ENCODE data around the gene CRYBA1.
"Not testable (repeated sequence)": the region's sequence is repeated elsewhere in the genome, so short reads cannot be mapped to it uniquely, and the experiment has no call there.

CRYBA1 gene

DNA sequence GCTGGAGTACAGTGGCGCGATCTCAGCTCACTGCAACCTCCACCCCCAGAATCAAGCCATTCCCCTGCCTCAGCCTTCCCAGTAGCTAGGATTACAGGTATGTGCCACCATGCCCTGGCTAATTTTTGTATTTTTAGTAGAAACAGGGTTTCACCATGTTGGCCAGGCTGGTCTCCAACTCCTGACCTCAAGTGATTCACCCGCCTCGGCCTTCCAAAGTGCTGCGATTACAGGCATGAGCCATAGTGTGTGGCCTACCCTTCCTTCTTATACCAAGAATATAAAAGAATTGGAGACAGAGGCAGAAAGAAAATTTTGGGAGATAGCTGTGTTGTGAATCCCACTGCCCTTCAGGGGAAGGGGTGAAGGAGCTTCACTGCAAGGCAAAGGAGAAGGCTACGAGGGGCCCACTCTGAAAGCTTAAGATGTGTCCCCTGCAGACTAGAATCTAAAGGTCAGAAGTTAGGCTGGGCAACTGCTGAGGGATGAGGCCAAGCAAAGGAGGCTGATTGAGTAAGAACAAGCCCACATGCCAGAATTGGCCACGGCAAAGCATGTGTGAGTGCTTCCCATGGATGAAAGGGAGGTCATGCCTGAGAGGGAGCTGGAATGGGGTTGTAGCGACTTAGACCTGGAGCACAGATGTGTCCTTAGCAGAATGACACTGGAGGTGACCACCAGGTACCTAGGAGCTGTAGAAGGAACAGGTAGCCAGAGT is 8.4 kb upstream of the CRYBA1 start:
- no peak for DNase-seq

DNA sequence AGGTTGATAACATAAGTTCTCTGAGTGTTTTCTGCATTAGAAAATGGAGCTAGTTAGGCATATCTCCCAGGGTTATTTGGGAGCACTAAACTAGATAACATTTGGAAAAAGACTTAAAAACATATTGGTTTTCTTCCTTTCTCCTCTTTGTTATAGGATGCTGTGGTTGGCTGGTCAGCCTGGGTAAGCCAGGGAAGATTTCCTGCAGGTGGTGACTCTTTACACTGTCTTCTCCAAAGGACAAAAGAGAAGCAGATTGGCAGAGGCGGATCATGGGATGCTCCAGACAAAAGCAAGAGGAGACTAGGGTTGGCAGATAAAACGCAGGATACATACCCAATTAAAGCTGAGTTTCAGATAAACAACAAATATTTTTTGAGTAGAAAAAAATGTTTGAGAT is 6.2 kb upstream of the CRYBA1 start:
- DNase-seq, result no peak

DNA sequence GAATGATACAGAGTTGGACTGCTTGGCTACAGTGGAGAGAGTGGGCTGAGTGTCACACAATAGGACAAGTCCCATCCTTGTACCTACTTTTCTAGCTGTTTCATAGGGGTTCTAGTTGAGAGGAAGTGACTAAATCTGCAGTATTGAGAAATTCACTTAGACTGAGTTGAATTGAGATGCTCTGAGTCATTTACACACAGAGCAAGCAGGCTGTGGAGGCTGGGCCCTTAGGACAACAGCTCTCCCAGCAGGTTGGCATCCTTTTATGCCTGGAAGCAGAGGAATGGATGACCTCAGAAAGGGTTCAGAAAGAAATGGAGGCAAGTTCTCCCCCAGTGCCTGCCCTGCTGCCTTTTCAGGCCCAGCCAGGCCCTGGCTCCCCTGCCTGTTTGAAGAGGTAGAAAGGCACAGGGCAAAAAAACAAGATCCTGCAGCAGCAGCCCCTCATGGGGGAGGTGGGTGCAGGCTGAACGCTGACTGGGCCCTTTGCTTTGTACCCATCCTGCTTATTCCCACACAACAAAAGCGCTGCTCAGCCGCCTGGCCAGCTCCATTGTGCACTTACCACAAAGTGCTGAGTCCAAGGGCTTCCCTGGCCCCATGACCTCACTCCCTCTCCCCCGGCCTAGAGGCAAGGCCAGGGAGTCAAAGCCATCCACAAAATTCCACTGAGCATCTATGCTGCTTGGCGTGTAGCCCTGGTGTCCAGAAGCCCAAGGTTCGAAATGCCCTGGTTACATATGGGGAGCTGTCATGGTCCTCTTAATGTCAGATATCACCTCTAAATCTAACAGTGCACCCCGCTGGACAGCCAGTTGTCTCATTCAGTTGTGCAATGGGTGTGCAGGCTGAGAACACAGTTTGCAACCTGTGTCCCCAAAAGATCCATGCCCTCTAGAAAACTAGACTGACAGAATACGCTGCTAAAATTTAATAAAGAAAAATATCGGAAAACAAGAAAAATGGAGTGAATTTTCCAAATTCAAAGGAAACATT is 5.4 kb upstream of the CRYBA1 start:
- no peak for DNase-seq

DNA sequence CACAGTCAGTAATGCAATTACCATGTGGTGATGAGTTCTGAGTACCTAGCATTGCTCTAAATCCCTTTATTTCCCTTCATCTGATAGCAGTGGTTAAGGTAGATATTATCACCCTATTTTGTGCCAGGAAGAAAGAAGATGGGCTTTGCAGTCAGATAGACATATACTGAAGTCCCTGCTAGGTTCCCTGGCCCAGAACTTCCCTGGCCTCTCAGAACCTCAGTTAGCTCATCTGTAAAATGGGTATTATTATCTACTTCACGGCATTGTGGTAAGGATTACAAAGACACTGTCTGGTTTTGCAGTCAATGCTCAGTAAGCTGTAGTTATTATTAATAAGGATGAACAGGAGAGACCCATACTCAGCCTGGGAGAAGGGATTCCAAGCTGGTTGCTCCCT is 4.6 kb upstream of the CRYBA1 start:
- DNase-seq, result no peak

DNA sequence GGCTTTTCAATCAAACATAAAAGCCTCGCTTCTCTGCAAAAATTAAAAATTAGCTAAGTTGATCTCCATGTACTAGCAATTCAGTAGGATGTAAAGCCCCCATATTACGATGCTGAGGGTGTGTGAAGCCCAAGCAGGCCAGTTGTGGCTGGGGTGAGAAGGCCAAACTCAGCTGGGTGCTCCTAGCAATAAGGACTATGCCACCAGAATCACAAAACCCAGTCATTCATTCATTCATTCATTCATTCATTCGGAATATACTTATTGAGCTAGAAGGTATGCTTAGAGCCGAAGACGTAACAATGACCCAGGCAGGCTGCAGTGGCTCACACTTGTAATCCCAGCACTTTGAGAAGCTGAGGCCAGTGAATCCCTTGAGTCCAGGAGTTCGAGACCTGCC is 3.9 kb upstream of the CRYBA1 start:
- DNase-seq, result no peak

DNA sequence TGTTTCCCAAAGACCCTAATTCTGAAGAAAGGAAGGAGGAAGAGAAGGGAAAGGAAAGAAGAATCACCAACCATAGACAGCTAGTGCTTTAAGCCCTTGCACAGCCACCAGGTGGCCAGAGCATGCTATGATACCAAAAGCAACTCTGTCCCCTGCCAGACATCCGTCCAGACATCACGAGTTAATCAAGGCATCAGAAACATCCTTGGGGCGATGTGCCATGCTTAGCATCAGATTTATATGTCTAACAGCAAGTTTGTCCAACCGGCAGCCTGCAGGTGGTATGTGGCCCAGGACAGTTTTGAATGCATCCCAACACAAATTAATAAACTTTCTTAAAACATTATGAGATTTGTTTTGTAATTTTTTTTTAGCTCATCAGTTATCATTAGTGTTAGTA is 2.9 kb upstream of the CRYBA1 start:
- no peak for DNase-seq

DNA sequence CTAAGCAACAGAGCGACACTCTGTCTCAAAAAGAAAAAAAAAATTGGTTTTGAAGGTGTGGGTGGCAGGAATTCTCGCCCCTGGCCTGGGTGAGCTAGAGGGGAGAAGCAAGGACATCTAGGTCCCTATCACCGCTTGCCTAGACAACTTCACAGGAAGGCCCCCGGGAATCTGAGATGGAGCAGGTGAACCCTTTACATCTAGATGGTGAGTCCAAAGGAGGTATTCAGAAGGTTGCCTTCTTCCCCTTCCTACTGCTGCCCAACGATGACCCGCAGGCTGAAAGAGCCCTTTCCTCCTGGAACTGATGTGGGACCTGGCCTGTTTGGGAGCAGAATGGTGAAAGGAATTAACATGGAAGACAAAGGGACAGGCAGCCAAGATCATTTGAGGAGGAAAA is 1.3 kb upstream of the CRYBA1 start:
- DNase-seq, result no peak

DNA sequence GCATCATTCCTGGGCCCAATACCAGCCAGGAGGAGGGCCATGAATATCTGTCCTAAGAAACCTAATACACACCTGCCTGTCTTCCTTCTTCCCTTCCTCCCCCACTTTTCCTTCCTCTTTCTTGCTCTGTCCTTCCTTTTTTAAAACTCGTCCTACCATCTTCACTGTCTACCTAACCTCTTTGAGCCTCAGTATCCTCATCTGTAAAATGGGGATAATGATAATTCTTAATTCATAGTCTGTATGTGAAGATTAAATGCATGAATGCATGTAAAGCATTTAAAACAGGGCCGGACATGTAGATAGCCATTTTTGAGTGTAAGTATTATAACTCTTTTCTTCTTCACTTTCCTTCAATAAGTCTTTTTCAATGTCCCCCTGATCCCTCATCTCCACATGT is 560 bp downstream of the CRYBA1 start:
- no peak for DNase-seq

DNA sequence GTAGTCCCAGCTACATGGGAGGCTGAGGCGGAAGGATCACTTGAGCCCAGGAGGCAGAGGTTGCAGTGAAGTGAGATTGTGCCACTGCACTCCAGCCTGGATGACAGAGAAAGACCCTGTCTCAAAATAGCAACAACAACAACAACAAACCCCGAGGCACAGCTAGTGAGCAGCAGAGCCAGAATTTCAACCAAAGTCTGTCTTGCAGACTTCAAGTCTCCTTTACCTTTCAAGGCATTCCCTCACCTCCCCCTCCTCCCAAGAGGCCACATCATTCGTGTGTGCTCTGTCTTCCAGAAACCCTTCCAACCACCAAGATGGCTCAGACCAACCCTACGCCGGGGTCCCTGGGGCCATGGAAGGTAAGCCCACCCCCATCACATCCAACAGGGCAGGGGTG is 2.2 kb downstream of the CRYBA1 start:
- DNase-seq, result no peak

DNA sequence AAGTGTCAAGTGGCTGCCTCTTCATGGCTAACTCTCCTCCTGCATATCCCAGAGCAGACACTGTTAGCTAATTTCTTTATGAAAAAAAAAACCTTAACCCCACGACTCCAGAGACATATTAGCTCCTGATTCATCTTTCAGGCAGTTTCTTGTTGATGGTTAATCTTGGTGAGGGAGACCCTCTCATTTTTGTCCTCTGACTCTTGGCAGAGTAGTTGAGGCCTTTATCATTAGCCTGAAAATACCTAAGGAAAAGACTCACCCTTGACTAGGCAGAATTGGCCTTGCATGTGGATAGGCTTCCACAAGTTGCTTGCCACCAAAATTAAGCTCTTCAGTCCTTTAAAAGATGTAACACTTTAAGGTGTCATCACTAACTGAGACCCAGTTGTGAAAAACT is 4.0 kb downstream of the CRYBA1 start:
- DNase-seq, result no peak

DNA sequence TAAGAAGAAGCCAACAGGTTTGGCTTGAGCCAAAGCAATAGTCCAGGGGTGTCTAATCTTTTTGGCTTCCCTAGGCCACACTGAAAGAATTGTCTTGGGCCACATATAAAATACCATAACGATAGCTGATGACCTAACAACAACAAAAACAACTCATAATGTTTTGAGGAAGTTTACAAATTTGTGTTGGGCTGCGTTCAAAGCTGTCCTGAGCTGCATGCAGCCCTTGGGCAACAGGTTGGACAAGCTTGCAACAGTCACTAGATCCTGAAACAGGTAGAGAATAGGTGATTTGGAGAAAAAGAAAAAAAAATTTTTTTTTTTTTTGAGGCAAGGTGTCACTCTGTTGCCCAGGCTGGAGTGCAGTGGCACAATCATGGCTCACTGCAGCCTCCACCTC is 4.5 kb downstream of the CRYBA1 start:
- no peak for DNase-seq

DNA sequence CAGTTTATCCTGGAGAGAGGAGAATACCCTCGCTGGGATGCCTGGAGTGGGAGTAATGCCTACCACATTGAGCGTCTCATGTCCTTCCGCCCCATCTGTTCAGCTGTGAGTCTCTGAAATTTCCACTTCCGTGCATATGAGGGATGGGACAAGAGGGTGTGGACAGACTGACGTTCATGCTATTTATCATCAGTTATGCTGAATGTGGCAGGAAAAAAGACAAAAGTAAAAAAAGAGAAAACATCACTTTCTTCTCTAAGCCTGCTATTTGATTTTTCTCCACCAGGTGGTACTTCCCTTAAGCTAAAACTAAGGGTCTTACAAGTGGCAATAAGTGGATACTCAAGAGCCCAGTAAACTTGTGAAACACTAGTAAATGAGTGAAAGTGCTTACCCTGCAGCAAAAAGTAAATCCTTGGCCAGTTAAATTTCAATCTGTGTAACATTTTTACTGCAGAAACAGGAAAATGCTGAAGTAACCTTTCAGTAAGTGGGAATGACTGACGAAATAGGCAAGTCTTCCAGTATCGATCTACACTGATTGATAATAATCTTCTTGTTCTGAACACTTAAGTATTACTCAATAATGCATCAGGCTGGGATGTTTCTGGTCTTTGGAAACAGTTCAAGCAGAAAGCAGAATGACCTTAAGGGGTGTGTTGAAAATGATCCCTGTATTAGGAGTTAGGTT is 5.6 kb downstream of the CRYBA1 start:
- DNase-seq, result no peak

DNA sequence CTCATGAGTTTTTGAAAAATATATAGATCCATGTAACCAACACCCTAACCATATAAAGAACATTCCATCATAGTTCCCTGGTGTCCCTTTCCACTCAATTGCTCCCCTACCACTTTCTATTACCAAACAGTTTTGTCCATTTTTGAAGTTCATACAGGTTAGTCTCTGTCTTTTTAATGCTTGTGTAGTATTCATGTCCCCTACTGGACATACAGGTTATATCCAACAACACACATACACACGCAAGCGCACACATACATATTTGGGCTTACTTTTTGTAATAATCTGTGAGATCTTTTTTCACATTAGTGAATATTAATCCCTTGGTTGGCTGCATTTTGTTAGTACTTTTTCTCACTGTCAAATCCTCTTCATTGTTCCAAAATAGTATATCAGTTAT is 6.4 kb downstream of the CRYBA1 start:
- DNase-seq, result no peak

DNA sequence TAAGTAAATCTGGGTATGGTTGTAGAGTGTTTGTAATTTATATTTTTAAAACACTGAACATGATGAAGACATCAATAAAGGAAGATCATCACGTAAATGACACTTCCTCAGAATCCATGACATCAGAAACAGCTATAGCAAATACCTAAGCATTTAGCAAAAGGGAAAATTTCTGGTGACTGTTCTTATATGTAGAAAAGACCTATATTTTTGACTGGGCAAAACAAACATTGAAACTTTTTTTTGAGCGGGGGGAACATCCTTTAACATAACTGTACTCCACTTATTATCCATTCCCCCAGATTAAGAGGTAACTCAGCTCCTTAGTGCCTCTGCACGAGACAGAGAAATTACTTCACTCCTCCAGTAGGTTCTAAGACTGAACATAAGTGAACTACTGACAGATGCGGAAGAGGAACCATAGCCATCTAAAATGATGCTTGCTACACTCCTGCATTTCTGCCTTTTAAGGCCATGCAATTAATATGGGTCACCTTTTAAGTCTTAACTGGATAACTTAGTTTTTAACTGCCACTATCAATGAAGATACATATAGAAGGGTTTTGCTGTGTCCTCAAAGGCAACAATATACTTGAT is 9.4 kb downstream of the CRYBA1 start:
- no peak for DNase-seq

DNA sequence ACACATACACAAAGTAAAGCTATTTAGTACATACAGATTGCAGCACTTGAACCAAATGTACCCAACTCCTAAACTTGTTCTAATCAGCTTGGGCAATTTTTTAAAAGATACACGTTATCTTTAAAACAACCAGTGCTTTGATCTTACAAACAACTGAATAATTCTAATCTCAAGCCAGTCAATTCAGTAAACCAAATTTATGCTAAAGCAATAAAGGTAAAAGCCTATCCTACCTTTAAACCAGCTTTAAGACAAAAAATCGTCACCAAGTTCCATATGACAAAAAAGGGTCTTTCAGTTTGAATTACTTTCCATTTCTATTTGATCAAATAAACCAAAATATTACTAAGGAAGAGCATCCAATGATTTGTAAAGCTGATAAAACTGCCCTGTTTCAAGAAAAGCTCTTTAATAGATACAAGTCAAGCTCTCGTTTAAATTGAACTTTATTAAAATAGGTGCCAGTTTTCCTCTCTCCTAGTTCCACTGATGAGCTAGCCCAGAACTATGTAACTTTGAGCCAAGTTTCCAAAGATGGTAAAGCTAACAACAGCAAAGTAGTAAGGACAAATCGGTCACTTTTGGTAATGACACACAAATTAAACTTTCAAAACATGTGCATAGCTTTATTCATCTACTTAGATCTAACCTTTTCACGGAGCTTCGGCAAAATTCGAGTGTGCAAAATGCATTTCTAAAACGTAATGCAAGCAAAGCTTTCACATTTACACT is 10.2 kb downstream of the CRYBA1 start:
- DNase-seq, result no peak

DNA sequence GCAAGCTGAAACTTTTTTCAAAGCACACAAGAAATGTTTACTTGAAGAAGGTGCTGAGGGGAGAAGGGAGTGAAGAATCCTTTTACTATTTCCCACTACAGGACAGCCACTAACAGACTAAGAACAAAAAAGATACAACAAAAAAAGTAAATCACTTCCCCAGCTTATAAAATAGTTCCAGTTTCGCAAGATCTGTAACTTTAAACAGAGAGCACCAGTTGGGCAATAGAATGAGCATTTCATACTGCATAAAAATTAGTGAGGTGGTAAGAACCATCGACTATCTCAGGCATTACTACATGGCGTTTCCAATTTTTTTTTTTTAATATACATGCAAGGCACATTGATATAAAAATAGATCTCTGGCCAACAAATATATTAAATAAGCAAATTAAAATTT is 11.1 kb downstream of the CRYBA1 start:
- no peak for DNase-seq

DNA sequence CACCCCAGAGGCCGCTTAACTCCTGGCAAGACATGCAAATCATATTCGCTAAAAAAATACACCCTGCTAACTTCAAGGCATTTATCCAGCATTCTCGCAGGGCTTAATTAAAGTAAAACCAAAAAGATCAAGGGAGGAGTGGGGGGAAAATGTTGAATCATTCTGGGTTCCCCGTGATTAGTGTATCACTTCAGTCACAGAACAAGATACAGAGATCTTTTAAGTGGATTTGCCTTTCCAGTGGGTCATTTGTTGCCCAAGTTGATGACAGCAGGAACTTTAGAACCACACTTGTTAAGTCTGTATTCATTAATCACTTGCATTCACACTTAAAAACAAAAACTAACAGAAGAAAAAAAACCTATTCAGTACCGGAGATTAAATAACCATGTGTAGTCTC is 17.3 kb downstream of the CRYBA1 start:
- DNase-seq, result no peak

DNA sequence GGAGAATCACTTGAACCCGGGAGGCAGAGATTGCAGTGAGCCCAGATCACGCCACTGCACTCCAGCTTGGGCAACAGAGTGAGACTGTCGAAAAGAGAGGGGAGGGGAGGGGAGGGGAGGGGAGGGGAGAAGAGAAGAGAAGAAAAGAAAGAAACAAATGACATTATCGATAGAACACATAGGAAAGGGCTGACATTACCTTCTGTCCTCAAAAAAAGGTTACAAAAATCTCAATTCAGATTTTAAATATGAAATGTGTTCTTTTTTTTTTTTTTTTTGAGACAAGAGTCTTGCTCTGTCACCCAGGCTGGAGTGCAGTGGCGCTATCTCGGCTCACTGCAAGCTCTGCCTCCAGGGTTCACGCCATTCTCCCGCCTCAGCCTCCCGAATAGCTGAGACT is 25.3 kb downstream of the CRYBA1 start:
- not testable (repeated sequence) for DNase-seq

DNA sequence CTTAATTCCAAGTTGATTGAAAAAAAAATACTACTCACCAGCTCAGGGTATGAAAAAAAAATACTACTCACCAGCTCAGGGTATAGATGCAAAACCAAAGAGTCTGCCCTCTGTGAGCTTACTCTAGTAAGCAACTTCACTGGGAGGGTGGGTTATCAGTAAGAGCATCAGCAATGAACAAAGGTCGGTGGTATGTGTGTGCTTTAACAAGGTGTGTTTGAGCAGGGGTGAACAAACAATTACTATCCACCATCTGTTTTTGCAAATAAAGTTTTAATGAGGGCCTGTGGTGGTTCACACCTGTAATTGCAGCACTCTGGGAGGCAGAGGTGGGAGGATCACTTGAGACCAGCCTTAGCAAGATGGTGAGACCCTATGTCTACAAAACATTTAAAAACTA is 27.3 kb downstream of the CRYBA1 start:
- no peak for DNase-seq

DNA sequence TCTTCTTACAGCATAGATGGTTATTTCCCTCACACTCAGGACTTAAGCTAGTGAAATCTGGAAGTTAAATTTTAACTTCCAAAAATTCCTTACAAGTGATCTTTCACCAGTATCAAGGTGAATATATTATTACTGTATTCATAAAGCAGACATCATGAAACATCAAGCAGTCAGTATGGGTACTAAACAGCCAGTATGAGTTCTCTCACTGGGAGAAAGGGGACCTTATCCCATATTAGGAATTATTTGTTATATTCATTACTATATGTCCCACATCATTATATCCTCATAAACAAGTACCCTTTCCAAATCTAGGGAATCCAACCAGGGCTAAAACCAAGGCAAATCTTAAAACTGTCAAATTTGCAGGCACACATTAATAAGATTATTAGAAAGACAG is 32.0 kb downstream of the CRYBA1 start:
- DNase-seq, result no peak

DNA sequence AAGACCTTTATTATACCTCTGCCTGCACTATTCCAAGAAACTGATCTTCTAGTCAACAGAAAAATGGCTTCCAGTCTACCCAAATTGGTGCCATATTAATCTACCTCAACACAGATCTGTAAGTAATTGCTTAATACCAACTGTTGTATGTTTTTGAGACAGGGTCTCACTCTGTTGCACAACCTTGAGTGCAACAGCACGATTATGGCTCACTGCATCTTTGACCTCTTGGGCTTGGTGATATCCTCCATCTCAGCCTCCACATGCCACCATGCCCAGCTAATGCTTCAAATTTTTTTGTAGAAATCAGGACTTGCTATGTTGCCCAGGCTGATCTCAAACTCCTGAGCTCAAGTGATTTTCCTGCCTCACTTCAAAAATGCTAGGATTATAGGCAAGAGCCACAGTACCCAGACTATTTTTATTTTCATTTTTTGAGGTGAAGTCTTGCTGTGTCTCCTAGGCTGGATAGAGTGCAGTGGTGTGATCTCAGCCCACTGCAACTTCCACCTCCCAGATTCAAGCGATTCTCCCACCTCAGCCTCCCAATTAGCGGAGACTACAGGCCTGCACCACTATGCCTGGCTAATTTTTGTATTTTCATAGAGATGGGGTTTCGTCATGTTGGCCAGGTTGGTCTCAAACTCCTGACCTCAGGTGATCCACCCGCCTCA is 32.9 kb downstream of the CRYBA1 start:
- DNase-seq, result no peak

DNA sequence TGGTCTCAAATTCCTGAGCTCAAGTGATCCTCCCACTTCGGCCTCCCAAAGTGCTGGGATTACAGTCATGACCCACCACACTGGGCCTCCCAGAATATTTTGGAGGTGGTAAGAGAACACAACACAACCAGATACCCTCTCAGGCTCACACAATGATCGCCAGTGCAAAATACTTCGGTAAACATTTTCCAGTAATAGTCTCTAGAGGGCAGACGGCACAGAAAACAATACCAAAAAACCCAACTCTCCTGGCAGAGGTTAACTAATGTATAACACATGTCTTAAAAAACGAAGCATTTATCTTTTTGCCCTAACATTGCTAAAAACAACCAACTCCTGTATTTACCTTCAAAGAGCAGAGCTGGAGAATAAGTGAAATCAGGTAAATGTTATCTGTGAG is 36.8 kb downstream of the CRYBA1 start:
- DNase-seq, result no peak
